Measurements from ENCODE around the gene LYZL2.

The LYZL2 gene

GRCh38 chr10:30581779-30582380, 47.7 kb downstream of the LYZL2 start:
- TF ChIP-seq ZFP3 (CRISPR knock-in tag; IDR thresholded peaks at IDR 0.05) (no peak), GLIS3 (CRISPR knock-in tag; IDR thresholded peaks at IDR 0.05) (no peak), PPARA (CRISPR knock-in tag; IDR thresholded peaks at IDR 0.05; ENCODE audit: borderline replicate concordance) (no peak), ZNF565 (CRISPR knock-in tag; conservative IDR thresholded peaks at IDR 0.05; ENCODE audit: low read depth) (no peak), RARB (CRISPR knock-in tag; IDR thresholded peaks at IDR 0.05) (no peak), ESRRG (CRISPR knock-in tag; IDR thresholded peaks at IDR 0.05) (no peak), BACH2 (CRISPR knock-in tag; IDR thresholded peaks at IDR 0.05; ENCODE audit: borderline replicate concordance) (no peak), SNAI2 (CRISPR knock-in tag; IDR thresholded peaks at IDR 0.05) (no peak), PATZ1 (CRISPR knock-in tag; IDR thresholded peaks at IDR 0.05; ENCODE audit: borderline replicate concordance) (no peak)
- TF ChIP-seq, protein P1, sequence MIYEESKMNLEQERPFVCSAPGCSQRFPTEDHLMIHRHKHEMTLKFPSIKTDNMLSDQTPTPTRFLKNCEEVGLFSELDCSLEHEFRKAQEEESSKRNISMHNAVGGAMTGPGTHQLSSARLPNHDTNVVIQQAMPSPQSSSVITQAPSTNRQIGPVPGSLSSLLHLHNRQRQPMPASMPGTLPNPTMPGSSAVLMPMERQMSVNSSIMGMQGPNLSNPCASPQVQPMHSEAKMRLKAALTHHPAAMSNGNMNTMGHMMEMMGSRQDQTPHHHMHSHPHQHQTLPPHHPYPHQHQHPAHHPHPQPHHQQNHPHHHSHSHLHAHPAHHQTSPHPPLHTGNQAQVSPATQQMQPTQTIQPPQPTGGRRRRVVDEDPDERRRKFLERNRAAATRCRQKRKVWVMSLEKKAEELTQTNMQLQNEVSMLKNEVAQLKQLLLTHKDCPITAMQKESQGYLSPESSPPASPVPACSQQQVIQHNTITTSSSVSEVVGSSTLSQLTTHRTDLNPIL (CRISPR knock-in tag; IDR thresholded peaks at IDR 0.05; ENCODE audit: low read depth), result no peak
- TF ChIP-seq, protein P2, sequence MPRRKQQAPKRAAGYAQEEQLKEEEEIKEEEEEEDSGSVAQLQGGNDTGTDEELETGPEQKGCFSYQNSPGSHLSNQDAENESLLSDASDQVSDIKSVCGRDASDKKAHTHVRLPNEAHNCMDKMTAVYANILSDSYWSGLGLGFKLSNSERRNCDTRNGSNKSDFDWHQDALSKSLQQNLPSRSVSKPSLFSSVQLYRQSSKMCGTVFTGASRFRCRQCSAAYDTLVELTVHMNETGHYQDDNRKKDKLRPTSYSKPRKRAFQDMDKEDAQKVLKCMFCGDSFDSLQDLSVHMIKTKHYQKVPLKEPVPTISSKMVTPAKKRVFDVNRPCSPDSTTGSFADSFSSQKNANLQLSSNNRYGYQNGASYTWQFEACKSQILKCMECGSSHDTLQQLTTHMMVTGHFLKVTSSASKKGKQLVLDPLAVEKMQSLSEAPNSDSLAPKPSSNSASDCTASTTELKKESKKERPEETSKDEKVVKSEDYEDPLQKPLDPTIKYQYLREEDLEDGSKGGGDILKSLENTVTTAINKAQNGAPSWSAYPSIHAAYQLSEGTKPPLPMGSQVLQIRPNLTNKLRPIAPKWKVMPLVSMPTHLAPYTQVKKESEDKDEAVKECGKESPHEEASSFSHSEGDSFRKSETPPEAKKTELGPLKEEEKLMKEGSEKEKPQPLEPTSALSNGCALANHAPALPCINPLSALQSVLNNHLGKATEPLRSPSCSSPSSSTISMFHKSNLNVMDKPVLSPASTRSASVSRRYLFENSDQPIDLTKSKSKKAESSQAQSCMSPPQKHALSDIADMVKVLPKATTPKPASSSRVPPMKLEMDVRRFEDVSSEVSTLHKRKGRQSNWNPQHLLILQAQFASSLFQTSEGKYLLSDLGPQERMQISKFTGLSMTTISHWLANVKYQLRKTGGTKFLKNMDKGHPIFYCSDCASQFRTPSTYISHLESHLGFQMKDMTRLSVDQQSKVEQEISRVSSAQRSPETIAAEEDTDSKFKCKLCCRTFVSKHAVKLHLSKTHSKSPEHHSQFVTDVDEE (CRISPR knock-in tag; IDR thresholded peaks at IDR 0.05), result no peak
- ATAC-seq, result peak; percentile 72

DNA sequence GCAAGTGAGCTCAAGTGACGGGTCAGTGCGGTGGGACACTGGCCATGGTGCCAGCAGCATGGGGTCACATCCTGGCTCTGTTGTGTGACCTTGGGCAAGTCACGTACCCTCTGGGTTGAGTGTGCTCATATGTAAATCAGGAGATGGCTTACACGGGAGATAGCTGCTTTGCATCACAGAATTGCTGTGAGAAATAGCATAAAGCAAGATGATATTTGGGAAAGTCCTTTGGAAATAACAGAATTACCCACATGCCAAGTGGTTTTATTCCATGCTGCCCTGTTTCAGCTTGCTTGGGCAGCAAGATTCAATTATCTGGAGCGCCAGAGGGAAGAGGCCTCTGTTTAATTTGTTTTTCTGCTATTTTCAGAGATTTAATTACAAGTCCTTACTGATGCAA, 48.9 kb downstream of the LYZL2 start:
- TF ChIP-seq RARB (CRISPR knock-in tag; IDR thresholded peaks at IDR 0.05) (no peak), ESRRG (CRISPR knock-in tag; IDR thresholded peaks at IDR 0.05) (no peak), GLIS3 (CRISPR knock-in tag; IDR thresholded peaks at IDR 0.05) (no peak), TOX (CRISPR knock-in tag; IDR thresholded peaks at IDR 0.05; ENCODE audit: borderline replicate concordance) (no peak), OSR1 (CRISPR knock-in tag; IDR thresholded peaks at IDR 0.05) (no peak), TCF4 (CRISPR knock-in tag; IDR thresholded peaks at IDR 0.05; ENCODE audit: borderline replicate concordance) (no peak), PATZ1 (CRISPR knock-in tag; IDR thresholded peaks at IDR 0.05; ENCODE audit: borderline replicate concordance) (no peak), ZNF8 (CRISPR knock-in tag; IDR thresholded peaks at IDR 0.05) (no peak), SNAI2 (CRISPR knock-in tag; IDR thresholded peaks at IDR 0.05) (no peak), ZNF70 (CRISPR knock-in tag; IDR thresholded peaks at IDR 0.05) (no peak), ZFP3 (CRISPR knock-in tag; IDR thresholded peaks at IDR 0.05) (no peak), ZNF565 (CRISPR knock-in tag; conservative IDR thresholded peaks at IDR 0.05; ENCODE audit: low read depth) (no peak), PPARA (CRISPR knock-in tag; IDR thresholded peaks at IDR 0.05; ENCODE audit: borderline replicate concordance) (no peak), BACH2 (CRISPR knock-in tag; IDR thresholded peaks at IDR 0.05; ENCODE audit: borderline replicate concordance) (no peak)
- TF ChIP-seq, protein P1 (CRISPR knock-in tag; IDR thresholded peaks at IDR 0.05; ENCODE audit: low read depth), result no peak

GRCh38 chr10:30580241-30580640, 49.3 kb downstream of the LYZL2 start:
- ATAC-seq, result no peak
- TF ChIP-seq CSDC2 (CRISPR knock-in tag; IDR thresholded peaks at IDR 0.05) (no peak), OSR1 (CRISPR knock-in tag; IDR thresholded peaks at IDR 0.05) (no peak)

More for the DNA sequence above, 48.9 kb downstream of the LYZL2 start:
- ATAC-seq, result no peak

DNA sequence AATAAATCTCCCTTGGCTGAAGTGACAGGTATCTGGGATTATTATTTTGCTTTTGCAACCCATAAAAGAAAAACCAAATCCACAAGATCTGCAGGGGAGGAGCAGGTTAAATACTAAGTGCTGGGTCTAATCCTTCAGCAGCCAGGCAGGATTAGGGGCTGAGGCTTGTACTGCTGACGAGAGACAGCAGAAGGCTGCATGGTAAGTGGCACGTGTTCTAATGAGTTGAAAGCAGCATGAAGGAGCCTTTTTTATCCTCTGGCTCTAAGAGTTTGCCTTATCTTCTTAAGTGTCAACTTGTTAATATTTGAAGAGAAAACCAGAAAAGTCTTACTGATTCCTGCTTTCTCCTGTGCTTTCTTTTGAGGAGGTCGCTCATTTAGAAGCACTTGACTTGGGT, 50.0 kb downstream of the LYZL2 start:
- TF ChIP-seq BACH2 (CRISPR knock-in tag; IDR thresholded peaks at IDR 0.05; ENCODE audit: borderline replicate concordance), result no peak
- no peak for TF ChIP-seq SNAI2 (CRISPR knock-in tag; IDR thresholded peaks at IDR 0.05)
- TF ChIP-seq PPARA (CRISPR knock-in tag; IDR thresholded peaks at IDR 0.05; ENCODE audit: borderline replicate concordance), result no peak
- TF ChIP-seq GLIS3 (CRISPR knock-in tag; IDR thresholded peaks at IDR 0.05), result no peak
- no peak for ATAC-seq
